A549 (cell line): Measurements from ENCODE around the gene SMG6. TPM values are rescaled to one million over a fixed set of nuclear protein-coding genes. Genes with fewer than 3 reads are reported as not detected.

ENCODE experiments used
- ATAC-seq, 2 experiments: fragments of 200-7000 bp in 1 of 2; fragments of >200 bp in 1 of 2; cut with Nextera tagmentation in 1 of 2; cut with Tn5 transposase in 1 of 2; 3 replicates each; pipeline versions ENCODE4 v1.8.0 to v1.9.1; 2018 to 2020; ENCODE audit warnings: mild to moderate bottlenecking in 1 of 2, moderate library complexity in 1 of 2
- CTCF ChIA-PET: fragments of 300-600 bp; sonication (Branson Sonifier 250); formaldehyde crosslinking; extraction: SDS; loops from one replicate; lab custom pipeline; 2021; ENCODE audit warnings: antibody characterized with exemption, inconsistent platforms; lab: Yijun Ruan, JAX
- POLR2A ChIA-PET: fragments of 350-600 bp; formaldehyde crosslinking; extraction: SDS; loops from one replicate; lab custom pipeline; 2021; ENCODE audit warnings: antibody characterized with exemption, inconsistent platforms; lab: Yijun Ruan, JAX
- DNase-seq, 2 experiments: peaks; one replicate each; pipeline versions ENCODE4 v3.0.0 to v3.0.0-alpha.2; 2011 to 2016; ENCODE audit warnings: low read depth in 1 of 2, low spot score in 1 of 2
- FAIRE-seq: peaks from 2 replicates; lab custom pipeline; 2011; peaks lifted over from hg19 to GRCh38; lab: Jason Lieb, UNC
- H3K27ac ChIP-seq, 2 experiments: fragments of >200 bp; sonication (Bioruptor Twin); formaldehyde crosslinking; 3 replicates each; pipeline ENCODE4 v1.5.1; 2016 to 2017
- H3K4me1 ChIP-seq: fragments of >200 bp; sonication (Bioruptor Twin); formaldehyde crosslinking; 3 replicates; pipeline ENCODE4 v1.6.1; 2016
- H3K4me2 ChIP-seq: fragments of >200 bp; sonication (Bioruptor Twin); formaldehyde crosslinking; 3 replicates; pipeline ENCODE4 v1.6.1; 2016
- H3K4me3 ChIP-seq: fragments of >200 bp; sonication (Bioruptor Twin); formaldehyde crosslinking; 3 replicates; pipeline ENCODE4 v1.5.1; 2016
- H3K9me3 ChIP-seq: fragments of >200 bp; sonication (Bioruptor Twin); formaldehyde crosslinking; 3 replicates; pipeline ENCODE4 v1.6.1; 2016
- BCL3 ChIP-seq: fragments of >200 bp; sonication (Bioruptor Twin); formaldehyde crosslinking; IDR thresholded peaks from 3 replicates; pipeline ENCODE4 v1.6.1; 2016
- CBX8 ChIP-seq: fragments of 200-600 bp; sonication (generic); IDR thresholded peaks from 2 replicates; pipeline ENCODE4 v1.6.1; 2016
- CTCF ChIP-seq: fragments of >200 bp; sonication (Bioruptor Twin); formaldehyde crosslinking; IDR thresholded peaks from 3 replicates; pipeline ENCODE4 v1.5.1; 2016
- E2F6 ChIP-seq: IDR thresholded peaks from 2 replicates; pipeline ENCODE4 v1.6.1; 2012; ENCODE audit warnings: low read depth, borderline replicate concordance
- EHF ChIP-seq: fragments of 250-450 bp; sonication (Bioruptor Pico); IDR thresholded peaks from 2 replicates; pipeline ENCODE4 v1.5.0; 2020; ENCODE audit warnings: mild to moderate bottlenecking
- EHMT2 ChIP-seq: fragments of 200-600 bp; sonication (generic); IDR thresholded peaks from 2 replicates; pipeline ENCODE4 v1.6.1; 2016; ENCODE audit warnings: antibody characterized with exemption, low read depth, mild to moderate bottlenecking, moderate library complexity
- FOSB ChIP-seq: fragments of 250-450 bp; sonication (Bioruptor Pico); IDR thresholded peaks from 2 replicates; pipeline ENCODE4 v1.5.0; 2020; ENCODE audit warnings: mild to moderate bottlenecking, moderate library complexity
- GATA3 ChIP-seq: IDR thresholded peaks from 2 replicates; pipeline ENCODE4 v1.6.1; 2012; ENCODE audit warnings: borderline replicate concordance
- HOXA7 ChIP-seq: fragments of 250-450 bp; sonication (Bioruptor Pico); IDR thresholded peaks from 2 replicates; pipeline ENCODE4 v1.5.0; 2020; ENCODE audit warnings: mild to moderate bottlenecking, moderate library complexity
- HOXB5 ChIP-seq: fragments of 250-450 bp; sonication (Bioruptor Pico); IDR thresholded peaks from 2 replicates; pipeline ENCODE4 v1.5.0; 2020; ENCODE audit warnings: mild to moderate bottlenecking, moderate library complexity
- KDM5A ChIP-seq: fragments of 200-600 bp; sonication (generic); IDR thresholded peaks from 2 replicates; pipeline ENCODE4 v1.6.1; 2016; ENCODE audit warnings: antibody characterized with exemption, mild to moderate bottlenecking
- MAX ChIP-seq: IDR thresholded peaks from 2 replicates; pipeline ENCODE4 v1.6.1; 2012
- MAZ ChIP-seq: fragments of 150-350 bp; IDR thresholded peaks from 2 replicates; pipeline ENCODE4 v1.6.1; 2014; ENCODE audit warnings: antibody characterized with exemption, low read depth, low read length, borderline replicate concordance
- PBX3 ChIP-seq: IDR thresholded peaks from 2 replicates; pipeline ENCODE4 v1.6.1; 2012
- RAD21 ChIP-seq, 2 experiments: fragments of >200 bp in 1 of 2; sonication (Bioruptor Twin) in 1 of 2; formaldehyde crosslinking in 1 of 2; IDR thresholded peaks in 1 of 2; conservative IDR thresholded peaks in 1 of 2; 2 replicates in 1 of 2; 3 replicates in 1 of 2; pipeline ENCODE4 v1.6.1; 2012 to 2018; ENCODE audit warnings: inconsistent platforms in 1 of 2
- RARB ChIP-seq: fragments of 250-450 bp; sonication (Bioruptor Pico); IDR thresholded peaks from 2 replicates; pipeline ENCODE4 v1.8.0; 2021; ENCODE audit warnings: mild to moderate bottlenecking, moderate library complexity
- RFX5 ChIP-seq: fragments of 450-650 bp; IDR thresholded peaks from 2 replicates; pipeline ENCODE4 v1.7.1; 2014; ENCODE audit warnings: antibody characterized with exemption, mild to moderate bottlenecking, moderate library complexity
- RNF2 ChIP-seq: fragments of 200-600 bp; sonication (generic); IDR thresholded peaks from 2 replicates; pipeline ENCODE4 v1.6.1; 2016; ENCODE audit warnings: low read depth, mild to moderate bottlenecking, antibody characterized with exemption, moderate library complexity, borderline replicate concordance
- USF2 ChIP-seq: fragments of 450-650 bp; IDR thresholded peaks from 2 replicates; pipeline ENCODE4 v1.6.1; 2014; ENCODE audit warnings: antibody characterized with exemption
- ZFP36 ChIP-seq: fragments of 450-650 bp; IDR thresholded peaks from 2 replicates; pipeline ENCODE4 v1.6.1; 2014; ENCODE audit warnings: borderline replicate concordance; ENCODE audit not compliant: partially characterized antibody
- WGBS: methylation state at CpG from one replicate; pipeline ENCODE4 v1.1.6; 2017; ENCODE audit errors: missing lambda C conversion rate; 5-methylcytosine and 5-hydroxymethylcytosine counted together
- polyA plus RNA-seq, 4 experiments: library from polyadenylated mRNA; depleted of rRNA in 3 of 4; stranded (reverse); fragments of >200 nt; fragmentation: RNase III in 1 of 4; extraction: RNeasy Plus Mini Kit Qiagen cat#74134 plus additional on column Dnase treatment in 1 of 4; gene quantifications; 2 replicates in 3 of 4; 3 replicates in 1 of 4; pipeline ENCODE4 v1.2.3, GENCODE V29; 2011 to 2017

SMG6 gene
- polyA plus RNA-seq, 2 of the 4 experiments (the other 2 are of a cell fraction): 4.7 to 17.0 TPM

GRCh38 chr17:2062571-2063183 lies 240.9 kb downstream of the SMG6 start:
- 76% methylated on average over 11 of the region's 11 CpGs for WGBS
- Histone ChIP-seq H3K4me3 (no peak overlapping the region), H3K9me3 (no peaks in the 10 kb centered on the region), H3K4me2 (no peak overlapping the region), H3K27ac (no peak overlapping the region), H3K4me1 (no peaks in the 10 kb centered on the region)
- ChIA-PET POLR2A (no interaction called here), CTCF (interaction anchor here (1.2 to 16.6 kb wide), 4 partner anchors 6 to 219 kb away, joined by 3 to 217 read pairs (median 61); partner anchors contain the start of gene HIC1)
- FAIRE-seq: no peak
- ATAC-seq: no peak
- TF ChIP-seq USF2 (no peak), ZFP36 (no peak), BCL3 (no peak), PBX3 (no peak)
- no peak for DNase-seq

GRCh38 chr17:2061441-2061958 lies 242.1 kb downstream of the SMG6 start:
- TF ChIP-seq RFX5 (no peak), CTCF (no peak), EHF (CRISPR knock-in tag) (no peak), GATA3 (no peak), HOXA7 (no peak), EHMT2 (no peak), FOSB (no peak), KDM5A (no peak), RARB (no peak)
- Histone ChIP-seq H3K27ac (no peak overlapping the region), H3K9me3 (no peaks in the 10 kb centered on the region), H3K4me1 (no peaks in the 10 kb centered on the region), H3K4me3 (no peak overlapping the region), H3K4me2 (no peak overlapping the region)
- DNase-seq (no peak), FAIRE-seq (no peak), ATAC-seq (no peak)
- 86% methylated on average over 16 of the region's 17 CpGs for WGBS
- POLR2A ChIA-PET: no interaction called here
- CTCF ChIA-PET: interaction anchor here (0.6 to 16.6 kb wide), 5 partner anchors 5 to 224 kb away, joined by 3 to 217 read pairs (median 128); partner anchors contain the start of genes HIC1 and OVCA2

GRCh38 chr17:2060681-2061440 lies 242.7 kb downstream of the SMG6 start:
- H3K9me3 ChIP-seq: no peaks in the 10 kb centered on the region
- no peak overlapping the region for H3K4me2 ChIP-seq
- no peak for FAIRE-seq
- POLR2A ChIA-PET: no interaction called here
- 88% methylated on average over 21 of the region's 21 CpGs for WGBS
- no peak overlapping the region for H3K4me3 ChIP-seq
- CTCF ChIA-PET: interaction anchor here (0.7 to 9.1 kb wide), 10 partner anchors 9 to 225 kb away, joined by 3 to 492 read pairs (median 10); partner anchors contain the start of genes OVCA2 and RTN4RL1
- no peaks in the 10 kb centered on the region for H3K4me1 ChIP-seq
- TF ChIP-seq CBX8: no peak
- no peak for TF ChIP-seq RNF2
- no peak for TF ChIP-seq KDM5A
- no peak for TF ChIP-seq HOXB5 (CRISPR knock-in tag)
- no peak for TF ChIP-seq MAX
- TF ChIP-seq E2F6: no peak
- TF ChIP-seq MAZ: no peak
- TF ChIP-seq RAD21 (conservative IDR thresholded peaks at IDR 0.05 in 1 of 2, IDR thresholded peaks at IDR 0.05 in 1 of 2): no peak
- no peak for DNase-seq
- ATAC-seq: no peak
- H3K27ac ChIP-seq: no peak overlapping the region
